Adrenal gland (tissue), 5 donors: ENCODE data around the gene NDC1.

Experiments
- CTCF ChIP-seq, 6 experiments: fragments of 450-650 bp in 4 of 6; fragments of 200-600 bp in 2 of 6; sonication (generic) in 1 of 6; IDR thresholded peaks; 1 replicate in 5 of 6; 2 replicates in 1 of 6; pipeline versions ENCODE4 v1.5.1 to v1.8.0; 2016 to 2021; ENCODE audit warnings: antibody characterized with exemption in 6 of 6, mild to moderate bottlenecking in 2 of 6, moderate library complexity in 1 of 6
- POLR2A ChIP-seq, 2 donors: fragments of 450-650 bp; IDR thresholded peaks; one replicate each; pipeline ENCODE4 v1.6.1; 2017; ENCODE audit warnings: antibody characterized with exemption in 2 of 2, mild to moderate bottlenecking in 2 of 2, moderate library complexity in 1 of 2
- donor health status: DM: no; HTN: no; CAD: no.

- TF ChIP-seq CTCF (IDR thresholded peaks at IDR 0.05) (no peak), POLR2A (IDR thresholded peaks at IDR 0.05) (no peak)
Measured at GRCh38 chr1:53825306-53825705, 12.8 kb downstream of the NDC1 start.
